OCI-LY3 (cell line): ENCODE data around the gene THRB.

Experiments
- H2AFZ ChIP-seq: fragments of 200-600, 300-600 bp; shearing (Covaris generic); 2 replicates; pipeline ENCODE4 v1.6.0; 2014; ENCODE audit warnings: antibody characterized with exemption, low read depth, low read length
- H3K27ac ChIP-seq: fragments of 200-600, 300-600 bp; sonication (generic); 2 replicates; pipeline ENCODE4 v1.5.1; 2014; ENCODE audit warnings: mild to moderate bottlenecking, low read length, moderate library complexity, mixed read lengths
- H3K27me3 ChIP-seq: fragments of 200-600, 300-600 bp; sonication (generic); 2 replicates; pipeline ENCODE4 v1.6.1; 2014; ENCODE audit warnings: low read depth, low read length, mixed read lengths
- H3K36me3 ChIP-seq: fragments of 200-600, 300-600 bp; sonication (generic); replicated peaks from 2 replicates; pipeline ENCODE3; 2014; ENCODE audit warnings: low read depth, low read length, mixed read lengths
- H3K4me1 ChIP-seq: fragments of 300-600, 200-600 bp; sonication (generic); 2 replicates; pipeline ENCODE4 v1.6.1; 2014; ENCODE audit warnings: low read length, mixed read lengths
- H3K4me2 ChIP-seq: fragments of 200-600, 300-600 bp; sonication (generic); 2 replicates; pipeline ENCODE4 v1.6.1; 2014; ENCODE audit warnings: low read length, mixed read lengths
- H3K4me3 ChIP-seq: fragments of 300-600, 200-600 bp; sonication (generic); 2 replicates; pipeline ENCODE4 v1.5.1; 2014; ENCODE audit warnings: antibody characterized with exemption, mild to moderate bottlenecking, low read length, moderate library complexity
- H3K79me2 ChIP-seq: fragments of 300-600, 200-600 bp; shearing (Covaris generic); 2 replicates; pipeline ENCODE4 v1.6.1; 2014; ENCODE audit warnings: mild to moderate bottlenecking, low read length, mixed read lengths
- H3K9ac ChIP-seq: fragments of 300-600, 200-600 bp; shearing (Covaris generic); 2 replicates; pipeline ENCODE4 v1.6.0; 2014; ENCODE audit warnings: mild to moderate bottlenecking, low read length, moderate library complexity
- H3K9me3 ChIP-seq: fragments of 200-600, 300-600 bp; shearing (Covaris generic); 2 replicates; pipeline ENCODE4 v1.6.1; 2014; ENCODE audit warnings: low read length, mixed read lengths; ENCODE audit not compliant: insufficient read depth
- H4K20me1 ChIP-seq: fragments of 200-600, 300-600 bp; sonication (generic); 2 replicates; pipeline ENCODE4 v1.6.1; 2016; ENCODE audit warnings: low read length, mixed read lengths; ENCODE audit not compliant: insufficient read depth
- CTCF ChIP-seq: fragments of 200-600, 300-600 bp; sonication (generic); IDR thresholded peaks from 2 replicates; pipeline ENCODE4 v1.5.1; 2014; ENCODE audit warnings: antibody characterized with exemption, low read length, low read depth
- EZH2phosphoT487 ChIP-seq: fragments of 200-600 bp; shearing (Covaris generic); IDR thresholded peaks from 2 replicates; pipeline ENCODE4 v1.6.1; 2018; ENCODE audit warnings: antibody characterized with exemption, mixed run types, low read depth

THRB gene

GRCh38 chr3:24365168-24365567 lies 129.5 kb downstream of the THRB start:
- H2AFZ ChIP-seq = no peak overlapping the region
- no peak overlapping the region for H3K9ac ChIP-seq

GRCh38 chr3:24364359-24364758 lies 130.3 kb downstream of the THRB start:
- H3K9ac ChIP-seq = no peak overlapping the region
- H3K9me3 ChIP-seq = no peaks in the 10 kb centered on the region
- no peaks in the 10 kb centered on the region for H4K20me1 ChIP-seq
- TF ChIP-seq CTCF (no peak), EZH2phosphoT487 (no peak)
- no peaks in the 10 kb centered on the region for H3K36me3 ChIP-seq
- no peak overlapping the region for H2AFZ ChIP-seq
- H3K4me3 ChIP-seq = no peak overlapping the region
- H3K4me1 ChIP-seq = no peaks in the 10 kb centered on the region
- no peaks in the 10 kb centered on the region for H3K27me3 ChIP-seq
- H3K79me2 ChIP-seq = no peaks in the 10 kb centered on the region
- H3K27ac ChIP-seq = no peak overlapping the region
- H3K4me2 ChIP-seq = no peak overlapping the region

More at GRCh38 chr3:24365168-24365567, 129.5 kb downstream of the THRB start:
- Histone ChIP-seq H3K4me1 (no peaks in the 10 kb centered on the region), H4K20me1 (no peaks in the 10 kb centered on the region), H3K27me3 (no peaks in the 10 kb centered on the region), H3K4me3 (no peak overlapping the region), H3K36me3 (no peaks in the 10 kb centered on the region), H3K4me2 (no peak overlapping the region), H3K27ac (no peak overlapping the region), H3K79me2 (no peaks in the 10 kb centered on the region), H3K9me3 (no peaks in the 10 kb centered on the region)
- no peak for TF ChIP-seq EZH2phosphoT487
- TF ChIP-seq CTCF = no peak

- Histone ChIP-seq H3K79me2 (no peaks in the 10 kb centered on the region), H3K27ac (no peak overlapping the region), H3K36me3 (no peaks in the 10 kb centered on the region), H3K4me3 (no peak overlapping the region), H3K9me3 (no peaks in the 10 kb centered on the region), H3K4me2 (no peak overlapping the region), H3K9ac (no peak overlapping the region), H3K4me1 (no peaks in the 10 kb centered on the region), H3K27me3 (no peaks in the 10 kb centered on the region), H2AFZ (no peak overlapping the region), H4K20me1 (no peaks in the 10 kb centered on the region)
- TF ChIP-seq EZH2phosphoT487 (no peak), CTCF (no peak)
Measured at GRCh38 chr3:24363242-24363641, 131.4 kb downstream of the THRB start.

- H3K27me3 ChIP-seq = no peaks in the 10 kb centered on the region
- H2AFZ ChIP-seq = no peak overlapping the region
- no peaks in the 10 kb centered on the region for H4K20me1 ChIP-seq
- no peaks in the 10 kb centered on the region for H3K36me3 ChIP-seq
- H3K4me2 ChIP-seq = no peak overlapping the region
- no peak overlapping the region for H3K27ac ChIP-seq
- H3K4me1 ChIP-seq = no peaks in the 10 kb centered on the region
- TF ChIP-seq EZH2phosphoT487 (no peak), CTCF (no peak)
- H3K9ac ChIP-seq = no peak overlapping the region
- no peaks in the 10 kb centered on the region for H3K79me2 ChIP-seq
- H3K4me3 ChIP-seq = no peak overlapping the region
- H3K9me3 ChIP-seq = no peaks in the 10 kb centered on the region
Measured at GRCh38 chr3:24361623-24362022, 133.0 kb downstream of the THRB start.
